Uterus (tissue), 4 donors: ENCODE data around the gene EFTUD2. TPM values are rescaled to one million over a fixed set of nuclear protein-coding genes. Genes with fewer than 3 reads are reported as not detected.

ENCODE experiments used
- DNase-seq, 2 donors: peaks; one replicate each; pipeline ENCODE4 v3.0.0-alpha.2; 2019 to 2020
- H3K27ac ChIP-seq, 2 donors: fragments of 200-600 bp; sonication (generic); 1 replicate in 1 of 2; 2 replicates in 1 of 2; pipeline ENCODE4 v1.5.1; 2016 to 2018
- H3K27me3 ChIP-seq, 2 donors: fragments of 200-600 bp; sonication (generic); one replicate each; pipeline ENCODE4 v1.5.1; 2018 to 2019; ENCODE audit warnings: control low read depth in 1 of 2
- H3K36me3 ChIP-seq, 2 donors: fragments of 200-600 bp; sonication (generic); one replicate each; pipeline ENCODE4 v1.5.1; 2019; ENCODE audit warnings: control low read depth in 1 of 2
- H3K4me1 ChIP-seq, 2 donors: fragments of 200-600 bp; sonication (generic); one replicate each; pipeline ENCODE4 v1.5.1; 2018 to 2019; ENCODE audit warnings: control low read depth in 1 of 2
- H3K4me3 ChIP-seq, 2 donors: fragments of 200-600 bp; sonication (generic); 1 replicate in 1 of 2; 2 replicates in 1 of 2; pipeline ENCODE4 v1.5.1; 2018 to 2019; ENCODE audit warnings: mild to moderate bottlenecking in 1 of 2
- H3K9me3 ChIP-seq, 2 donors: fragments of 200-600 bp; sonication (generic); one replicate each; pipeline ENCODE4 v1.5.1; 2019; ENCODE audit warnings: control low read depth in 1 of 2
- CTCF ChIP-seq, 4 experiments: fragments of 200-600 bp in 2 of 4; fragments of 450-650 bp in 2 of 4; sonication (generic) in 2 of 4; IDR thresholded peaks; one replicate each; pipeline ENCODE4 v1.5.1; 2016 to 2019; ENCODE audit warnings: antibody characterized with exemption in 4 of 4, mild to moderate bottlenecking in 2 of 4, moderate library complexity in 1 of 4
- POLR2A ChIP-seq, 2 donors: fragments of 450-650 bp; IDR thresholded peaks; one replicate each; pipeline ENCODE4 v1.6.1; 2016; ENCODE audit warnings: antibody characterized with exemption in 2 of 2, mild to moderate bottlenecking in 1 of 2, moderate library complexity in 1 of 2
- intact Hi-C: fragments of 100-400 bp; cut with DNase I; formaldehyde crosslinking; loops from one replicate; pipeline ENCODE4 v1.15.1; 2023; ENCODE audit warnings: low total_unique reads
- total RNA-seq, 4 donors: library from RNA; depleted of rRNA in 3 of 4; stranded (reverse); fragments of >200 nt in 3 of 4; gene quantifications; one replicate each; pipeline versions ENCODE4 v1.1.0 to v1.2.4, GENCODE V29; 2014 to 2023
- donor health status: DM: yes; HTN: yes; CAD: no.

Gene EFTUD2
- total RNA-seq, 4 donors from 2014 or later, result 12.4 to 129 (median 64.7) TPM

GRCh38 chr17:44900894-44901293 is 1.6 kb upstream of the EFTUD2 start:
- intact Hi-C loops, result no loop called here
- H3K9me3 ChIP-seq, result no peaks in the 10 kb centered on the region
- H3K4me3 ChIP-seq, result no peak overlapping the region
- TF ChIP-seq CTCF (IDR thresholded peaks at IDR 0.05) (no peak), POLR2A (IDR thresholded peaks at IDR 0.05) (no peak)
- peak in 1 of 2 donors; percentile 63 for DNase-seq
- no peaks in the 10 kb centered on the region for H3K27me3 ChIP-seq
- H3K4me1 ChIP-seq, result no peaks in the 10 kb centered on the region
- H3K36me3 ChIP-seq, result no peaks in the 10 kb centered on the region
- H3K27ac ChIP-seq, result no peak overlapping the region

GRCh38 chr17:44898768-44899073 is 524 bp downstream of the EFTUD2 start:
- no peaks in the 10 kb centered on the region for H3K4me1 ChIP-seq
- DNase-seq, result no peak
- TF ChIP-seq CTCF (IDR thresholded peaks at IDR 0.05), result no peak
- TF ChIP-seq POLR2A (IDR thresholded peaks at IDR 0.05), result no peak
- intact Hi-C loops, result no loop called here
- no peaks in the 10 kb centered on the region for H3K36me3 ChIP-seq
- H3K27ac ChIP-seq, result peak overlapping the region; percentile 93
- no peaks in the 10 kb centered on the region for H3K27me3 ChIP-seq
- peak overlapping the region; percentile 51 to 77 for H3K4me3 ChIP-seq
- H3K9me3 ChIP-seq, result no peaks in the 10 kb centered on the region

GRCh38 chr17:44894642-44895041 is 4.6 kb downstream of the EFTUD2 start:
- Histone ChIP-seq H3K27ac (no peak overlapping the region), H3K4me3 (no peak overlapping the region), H3K4me1 (no peaks in the 10 kb centered on the region), H3K27me3 (no peaks in the 10 kb centered on the region), H3K9me3 (no peaks in the 10 kb centered on the region), H3K36me3 (no peaks in the 10 kb centered on the region)
- no peak for TF ChIP-seq CTCF (IDR thresholded peaks at IDR 0.05)
- TF ChIP-seq POLR2A (IDR thresholded peaks at IDR 0.05), result no peak
- intact Hi-C loops, result no loop called here
- DNase-seq, result no peak

GRCh38 chr17:44892250-44892649 is 7.0 kb downstream of the EFTUD2 start:
- no peaks in the 10 kb centered on the region for H3K9me3 ChIP-seq
- no peak overlapping the region for H3K27ac ChIP-seq
- H3K36me3 ChIP-seq, result no peaks in the 10 kb centered on the region
- no peaks in the 10 kb centered on the region for H3K27me3 ChIP-seq
- no peak for DNase-seq
- intact Hi-C loops, result no loop called here
- no peaks in the 10 kb centered on the region for H3K4me1 ChIP-seq
- TF ChIP-seq POLR2A (IDR thresholded peaks at IDR 0.05) (no peak), CTCF (IDR thresholded peaks at IDR 0.05) (no peak)
- no peak overlapping the region for H3K4me3 ChIP-seq

- DNase-seq, result no peak
- intact Hi-C loops, result no loop called here
- Histone ChIP-seq H3K4me3 (no peak overlapping the region), H3K4me1 (no peaks in the 10 kb centered on the region), H3K27ac (no peak overlapping the region), H3K36me3 (no peaks in the 10 kb centered on the region), H3K27me3 (no peaks in the 10 kb centered on the region), H3K9me3 (no peaks in the 10 kb centered on the region)
- TF ChIP-seq POLR2A (IDR thresholded peaks at IDR 0.05), result no peak
- no peak for TF ChIP-seq CTCF (IDR thresholded peaks at IDR 0.05)
These were observed 10.2 kb downstream of the EFTUD2 start for GRCh38 chr17:44889003-44889402.
